Endothelial cell (in vitro differentiated cells): ENCODE measurements around the gene RARS1. TPM values are rescaled to one million over a fixed set of nuclear protein-coding genes. Genes with fewer than 3 reads are reported as not detected.

Source experiments
- DNase-seq: peaks from one replicate; pipeline ENCODE4 v3.0.0; 2021; ENCODE audit warnings: low spot score
- H3K27ac Mint-ChIP-seq: one replicate; pipeline ENCODE4 v1.8.0; 2021; ENCODE audit warnings: mixed read lengths, inconsistent platforms; ENCODE audit not compliant: unreplicated experiment
- H3K27me3 Mint-ChIP-seq: one replicate; pipeline ENCODE4 v1.8.0; 2021; ENCODE audit warnings: mild to moderate bottlenecking, moderate library complexity, mixed read lengths, inconsistent platforms; ENCODE audit not compliant: unreplicated experiment
- H3K36me3 Mint-ChIP-seq: one replicate; pipeline ENCODE4 v1.8.0; 2021; ENCODE audit warnings: mild to moderate bottlenecking, low read depth, mixed read lengths, inconsistent platforms; ENCODE audit not compliant: unreplicated experiment
- H3K4me1 Mint-ChIP-seq: one replicate; pipeline ENCODE4 v1.8.0; 2021; ENCODE audit warnings: mild to moderate bottlenecking, mixed read lengths, inconsistent platforms; ENCODE audit not compliant: unreplicated experiment
- H3K4me3 Mint-ChIP-seq: one replicate; pipeline ENCODE4 v1.8.0; 2021; ENCODE audit warnings: mild to moderate bottlenecking, mixed read lengths, inconsistent platforms; ENCODE audit not compliant: unreplicated experiment
- H3K9me3 Mint-ChIP-seq: one replicate; pipeline ENCODE4 v1.8.0; 2021; ENCODE audit warnings: mixed read lengths, inconsistent platforms; ENCODE audit not compliant: unreplicated experiment
- total RNA-seq: library from RNA; stranded (reverse); fragmentation: NEBNext Ultra II Directional; extraction: Animal tissue kit (Norgen Biotek cat#: 25700); gene quantifications from one replicate; pipeline ENCODE4 v1.2.1, GENCODE V29; 2021; ENCODE audit not compliant: unreplicated experiment
- TF ChIP-seq, protein P1 (sequence below): fragments of 200-600 bp; sonication (generic); IDR thresholded peaks from one replicate; pipeline ENCODE4 v1.5.0; 2021; ENCODE audit warnings: antibody characterized with exemption; ENCODE audit not compliant: unreplicated experiment

The RARS1 gene
- total RNA-seq, 1 donor from 2014 or later, result 88.5 TPM

GRCh38 chr5:168549554-168549953, 63.3 kb downstream of the RARS1 start:
- Mint-ChIP-seq H3K4me3 (no peak overlapping the region), H3K27ac (no peak overlapping the region), H3K9me3 (no peaks in the 10 kb centered on the region), H3K27me3 (peaks cover 2% of the 10 kb centered on the region), H3K36me3 (peaks cover 27% of the 10 kb centered on the region), H3K4me1 (no peaks in the 10 kb centered on the region)
- TF ChIP-seq, protein P1, sequence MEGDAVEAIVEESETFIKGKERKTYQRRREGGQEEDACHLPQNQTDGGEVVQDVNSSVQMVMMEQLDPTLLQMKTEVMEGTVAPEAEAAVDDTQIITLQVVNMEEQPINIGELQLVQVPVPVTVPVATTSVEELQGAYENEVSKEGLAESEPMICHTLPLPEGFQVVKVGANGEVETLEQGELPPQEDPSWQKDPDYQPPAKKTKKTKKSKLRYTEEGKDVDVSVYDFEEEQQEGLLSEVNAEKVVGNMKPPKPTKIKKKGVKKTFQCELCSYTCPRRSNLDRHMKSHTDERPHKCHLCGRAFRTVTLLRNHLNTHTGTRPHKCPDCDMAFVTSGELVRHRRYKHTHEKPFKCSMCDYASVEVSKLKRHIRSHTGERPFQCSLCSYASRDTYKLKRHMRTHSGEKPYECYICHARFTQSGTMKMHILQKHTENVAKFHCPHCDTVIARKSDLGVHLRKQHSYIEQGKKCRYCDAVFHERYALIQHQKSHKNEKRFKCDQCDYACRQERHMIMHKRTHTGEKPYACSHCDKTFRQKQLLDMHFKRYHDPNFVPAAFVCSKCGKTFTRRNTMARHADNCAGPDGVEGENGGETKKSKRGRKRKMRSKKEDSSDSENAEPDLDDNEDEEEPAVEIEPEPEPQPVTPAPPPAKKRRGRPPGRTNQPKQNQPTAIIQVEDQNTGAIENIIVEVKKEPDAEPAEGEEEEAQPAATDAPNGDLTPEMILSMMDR, result no peak
- no peak for DNase-seq

GRCh38 chr5:168550656-168551055, 64.4 kb downstream of the RARS1 start:
- Mint-ChIP-seq H3K27me3 (peaks cover 2% of the 10 kb centered on the region), H3K27ac (no peak overlapping the region), H3K4me3 (no peak overlapping the region), H3K9me3 (no peaks in the 10 kb centered on the region), H3K4me1 (no peaks in the 10 kb centered on the region), H3K36me3 (peaks cover 31% of the 10 kb centered on the region)
- DNase-seq, result no peak
- TF ChIP-seq, protein P1, result no peak

DNA sequence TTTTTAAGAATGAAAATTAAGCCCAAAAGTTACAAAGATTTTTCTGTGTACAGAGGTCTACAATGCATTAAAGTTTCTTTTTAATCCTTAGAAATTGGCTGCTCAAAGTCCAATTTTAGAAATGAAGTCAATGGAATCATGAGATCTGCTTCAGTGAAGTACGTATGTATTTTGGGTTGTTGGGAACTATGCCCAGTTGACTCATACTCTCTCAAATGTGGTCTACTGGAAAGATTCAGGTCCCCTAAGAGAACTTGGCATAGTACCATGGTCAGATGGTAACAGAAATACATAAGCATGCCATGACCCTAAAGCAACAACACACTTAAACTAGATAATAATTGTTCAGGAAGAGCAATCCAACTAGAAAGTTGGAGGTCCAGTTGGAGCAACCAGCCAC, 65.9 kb downstream of the RARS1 start:
- Mint-ChIP-seq H3K27me3 (peaks cover 2% of the 10 kb centered on the region), H3K4me3 (no peak overlapping the region), H3K9me3 (no peaks in the 10 kb centered on the region), H3K36me3 (peaks cover 34% of the 10 kb centered on the region), H3K4me1 (no peaks in the 10 kb centered on the region), H3K27ac (no peak overlapping the region)
- no peak for DNase-seq
- TF ChIP-seq, protein P1, result no peak

DNA sequence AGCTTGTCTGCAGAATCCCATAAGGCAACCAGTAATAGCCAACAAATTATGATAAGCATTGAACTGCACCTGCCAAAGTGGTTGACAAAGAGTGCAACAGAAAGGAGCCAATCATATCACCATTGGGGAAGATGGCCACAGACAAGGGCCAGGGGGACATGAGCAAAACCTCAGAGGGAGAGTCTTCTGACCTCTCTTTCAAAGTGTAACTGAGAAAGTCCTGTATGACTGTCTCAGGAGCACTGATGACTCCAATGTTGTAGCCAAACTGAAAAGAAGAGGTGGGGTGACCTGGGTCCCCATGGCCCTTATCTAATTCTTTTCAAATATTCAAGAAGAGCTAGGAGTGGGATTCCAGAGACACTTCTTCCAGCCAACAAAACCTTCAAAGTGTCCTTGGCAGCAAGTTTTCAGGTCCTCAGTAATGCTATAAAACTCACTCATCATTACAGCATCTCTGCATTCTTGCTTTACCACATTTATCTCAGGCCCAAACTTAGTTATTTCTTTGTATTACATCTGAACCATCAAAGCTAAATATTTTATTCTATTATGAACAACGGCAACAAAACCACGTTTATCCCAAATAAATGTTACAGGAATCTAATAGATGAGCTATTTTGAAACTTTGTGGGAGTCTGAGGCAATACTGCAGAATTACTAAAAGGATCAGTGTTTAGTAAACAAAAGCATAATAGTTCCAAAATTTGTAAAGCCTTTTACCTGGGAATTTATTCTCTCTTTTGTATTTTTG, 67.3 kb downstream of the RARS1 start:
- no peak overlapping the region for H3K4me3 Mint-ChIP-seq
- no peaks in the 10 kb centered on the region for H3K9me3 Mint-ChIP-seq
- no peak for DNase-seq
- TF ChIP-seq, protein P1, result no peak
- no peaks in the 10 kb centered on the region for H3K4me1 Mint-ChIP-seq
- H3K36me3 Mint-ChIP-seq, result peaks cover 28% of the 10 kb centered on the region
- H3K27ac Mint-ChIP-seq, result no peak overlapping the region
- peaks cover 2% of the 10 kb centered on the region for H3K27me3 Mint-ChIP-seq

- Mint-ChIP-seq H3K4me3 (no peak overlapping the region), H3K27me3 (peaks cover 2% of the 10 kb centered on the region), H3K36me3 (peaks cover 31% of the 10 kb centered on the region), H3K4me1 (no peaks in the 10 kb centered on the region), H3K9me3 (no peaks in the 10 kb centered on the region), H3K27ac (no peak overlapping the region)
- no peak for DNase-seq
- TF ChIP-seq, protein P1, result no peak
These were observed 71.1 kb downstream of the RARS1 start for GRCh38 chr5:168557389-168557788.
